Fibroblast of gingiva (primary cell): ENCODE results near the gene TRMT44.
A peak's percentile ranks its signal among the peaks of the same experiment; 100 is the strongest.

Experiments used
- DNase-seq: peaks from one replicate; pipeline ENCODE4 v3.0.0-alpha.2; 2011; ENCODE audit warnings: low read depth

TRMT44 gene, protein sequence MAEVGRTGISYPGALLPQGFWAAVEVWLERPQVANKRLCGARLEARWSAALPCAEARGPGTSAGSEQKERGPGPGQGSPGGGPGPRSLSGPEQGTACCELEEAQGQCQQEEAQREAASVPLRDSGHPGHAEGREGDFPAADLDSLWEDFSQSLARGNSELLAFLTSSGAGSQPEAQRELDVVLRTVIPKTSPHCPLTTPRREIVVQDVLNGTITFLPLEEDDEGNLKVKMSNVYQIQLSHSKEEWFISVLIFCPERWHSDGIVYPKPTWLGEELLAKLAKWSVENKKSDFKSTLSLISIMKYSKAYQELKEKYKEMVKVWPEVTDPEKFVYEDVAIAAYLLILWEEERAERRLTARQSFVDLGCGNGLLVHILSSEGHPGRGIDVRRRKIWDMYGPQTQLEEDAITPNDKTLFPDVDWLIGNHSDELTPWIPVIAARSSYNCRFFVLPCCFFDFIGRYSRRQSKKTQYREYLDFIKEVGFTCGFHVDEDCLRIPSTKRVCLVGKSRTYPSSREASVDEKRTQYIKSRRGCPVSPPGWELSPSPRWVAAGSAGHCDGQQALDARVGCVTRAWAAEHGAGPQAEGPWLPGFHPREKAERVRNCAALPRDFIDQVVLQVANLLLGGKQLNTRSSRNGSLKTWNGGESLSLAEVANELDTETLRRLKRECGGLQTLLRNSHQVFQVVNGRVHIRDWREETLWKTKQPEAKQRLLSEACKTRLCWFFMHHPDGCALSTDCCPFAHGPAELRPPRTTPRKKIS

GRCh38 chr4:8440492-8441311, at the start of gene TRMT44, which contains the start of gene ACOX3:
Gene TRMT44, plus strand, starts transcription at chr4:8440777. Its CDS starts 46 bp downstream, at chr4:8440823.
Gene ACOX3, minus strand, starts transcription at chr4:8440723. Its CDS starts 24,202 bp downstream, at chr4:8416521.
- DNase-seq, result peak; percentile 87

DNA sequence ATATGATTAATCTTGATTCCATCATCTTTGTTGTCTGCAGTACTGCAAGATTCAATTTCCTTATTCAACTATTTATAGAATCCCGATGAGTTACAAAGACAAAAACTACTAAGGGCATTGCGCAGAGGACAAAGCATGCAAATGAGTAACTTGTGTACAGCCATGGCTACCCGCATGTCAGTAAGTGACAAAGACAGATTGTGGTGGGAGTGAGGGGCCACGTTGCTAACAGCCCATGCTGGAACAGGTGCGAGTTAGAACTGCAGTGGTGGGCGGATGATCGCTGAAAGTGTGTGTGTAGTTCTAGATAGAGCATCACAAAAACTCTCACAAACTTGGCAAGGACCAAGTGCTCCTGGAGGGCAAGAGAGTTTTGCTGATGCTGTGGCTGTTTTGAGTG, 49.5 kb upstream of the TRMT44 start:
- DNase-seq, result no peak

- peak; percentile 90 for DNase-seq
Observed at GRCh38 chr4:8391972-8392371, 48.6 kb upstream of the TRMT44 start.

DNA sequence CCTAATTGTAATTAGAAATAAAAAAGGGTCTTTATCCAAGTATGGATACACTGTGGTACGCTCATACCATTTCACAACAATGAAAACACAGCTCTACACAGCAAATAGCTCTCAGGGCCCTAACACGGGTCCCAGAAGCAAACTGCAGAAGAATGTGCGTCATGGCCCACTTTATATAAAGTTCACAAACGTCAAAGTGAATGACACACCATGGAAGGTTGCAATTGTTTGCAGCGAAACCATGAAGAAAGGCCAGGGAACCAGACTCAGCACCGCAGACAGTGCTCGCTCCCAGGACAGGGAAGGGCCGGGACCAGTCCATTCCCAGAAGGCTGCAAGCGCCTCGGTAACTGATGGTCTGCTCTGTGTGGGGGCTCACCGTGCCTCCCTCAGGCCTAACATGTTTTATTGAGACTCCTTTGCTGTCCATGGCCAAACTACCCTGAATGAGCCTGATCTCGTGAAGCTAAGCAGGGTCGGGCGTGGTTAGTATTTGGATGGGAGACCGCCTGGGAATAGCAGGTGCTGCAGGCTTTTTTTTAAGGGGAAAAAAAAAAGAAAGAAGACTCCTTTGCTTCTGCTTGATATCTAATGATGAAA, 47.9 kb upstream of the TRMT44 start:
- DNase-seq, result no peak

GRCh38 chr4:8393593-8394038, 47.0 kb upstream of the TRMT44 start:
- peak; percentile 96 for DNase-seq

DNA sequence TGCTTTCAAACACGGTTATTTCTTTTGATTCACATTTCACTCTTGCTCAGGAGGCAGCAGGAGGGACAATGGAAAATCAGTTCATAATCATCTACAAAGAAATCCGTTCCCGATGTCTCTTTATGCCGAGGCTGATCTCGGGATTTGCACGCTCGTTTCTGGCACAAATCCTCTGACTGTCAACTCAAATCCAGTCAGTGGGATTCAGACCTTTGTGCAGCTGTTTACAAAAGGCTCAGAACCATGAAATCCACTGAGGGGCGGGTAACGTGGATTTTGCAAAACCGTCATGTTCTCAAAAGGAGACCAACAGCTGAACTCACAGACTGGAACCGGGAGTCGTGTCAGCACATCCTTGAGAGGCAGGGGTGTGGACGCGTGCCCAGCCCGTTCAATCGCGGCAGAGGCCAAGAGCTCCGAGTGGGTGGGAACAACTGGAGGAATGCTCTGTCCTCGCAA, 46.5 kb upstream of the TRMT44 start:
- peak; percentile 89 for DNase-seq

GRCh38 chr4:8394806-8395205, 45.8 kb upstream of the TRMT44 start:
- no peak for DNase-seq

GRCh38 chr4:8395504-8396296, 44.9 kb upstream of the TRMT44 start:
- no peak for DNase-seq

DNA sequence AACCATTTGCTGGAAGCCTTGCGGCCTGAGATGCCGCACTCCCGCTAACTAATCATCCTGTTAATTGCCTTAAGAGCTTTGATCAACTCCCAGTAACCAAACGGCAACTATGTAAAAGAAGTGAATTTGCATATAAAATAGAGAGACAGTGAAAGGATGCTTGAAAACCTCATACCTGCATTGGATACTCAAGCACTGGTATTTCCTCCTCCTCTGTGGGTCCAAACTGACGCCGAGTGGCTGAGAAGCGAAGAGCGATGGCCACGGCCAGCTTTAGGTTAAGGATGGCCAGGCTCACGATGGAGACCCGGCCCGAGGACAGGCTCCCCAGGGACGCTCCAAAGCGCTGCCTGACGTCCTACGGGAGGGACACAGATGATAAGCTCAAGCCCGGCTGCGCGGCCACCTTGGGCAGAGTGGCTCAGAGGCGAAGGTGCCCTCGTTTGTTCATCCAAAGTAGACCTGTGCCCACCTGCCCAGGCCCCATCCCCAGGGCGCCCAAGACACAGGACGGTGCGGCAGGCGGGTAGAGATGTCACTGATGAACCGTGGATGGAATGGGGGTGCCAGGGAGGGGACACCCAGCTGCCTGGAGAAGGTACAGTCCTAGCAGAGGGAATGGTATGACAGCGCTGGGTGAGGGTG, 43.7 kb upstream of the TRMT44 start:
- no peak for DNase-seq

DNA sequence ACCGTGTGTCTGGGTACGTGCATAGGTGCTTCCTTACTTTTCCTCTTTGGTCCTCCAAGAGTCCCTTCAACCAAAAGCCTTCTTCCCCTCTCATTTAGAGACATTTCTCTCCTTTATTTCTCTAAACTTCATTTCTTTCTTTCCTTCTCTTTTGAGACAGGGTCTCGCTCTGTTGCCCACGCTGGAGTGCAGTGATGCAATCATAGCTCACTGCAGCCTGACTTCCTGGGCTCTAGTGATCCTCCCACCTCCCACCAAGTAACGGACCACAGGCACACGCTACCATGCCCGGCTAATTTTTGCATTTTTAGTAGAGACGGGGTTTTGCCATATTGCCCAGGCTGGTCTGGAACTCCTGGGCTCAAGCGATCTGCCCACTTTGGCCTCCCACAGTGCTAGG, 42.2 kb upstream of the TRMT44 start:
- DNase-seq, result no peak

GRCh38 chr4:8399298-8399697, 41.3 kb upstream of the TRMT44 start:
- DNase-seq, result no peak

- DNase-seq, result peak; percentile 79
Observed at GRCh38 chr4:8400632-8401325, 39.8 kb upstream of the TRMT44 start.

- no peak for DNase-seq
Observed at GRCh38 chr4:8401665-8402064, 38.9 kb upstream of the TRMT44 start.

DNA sequence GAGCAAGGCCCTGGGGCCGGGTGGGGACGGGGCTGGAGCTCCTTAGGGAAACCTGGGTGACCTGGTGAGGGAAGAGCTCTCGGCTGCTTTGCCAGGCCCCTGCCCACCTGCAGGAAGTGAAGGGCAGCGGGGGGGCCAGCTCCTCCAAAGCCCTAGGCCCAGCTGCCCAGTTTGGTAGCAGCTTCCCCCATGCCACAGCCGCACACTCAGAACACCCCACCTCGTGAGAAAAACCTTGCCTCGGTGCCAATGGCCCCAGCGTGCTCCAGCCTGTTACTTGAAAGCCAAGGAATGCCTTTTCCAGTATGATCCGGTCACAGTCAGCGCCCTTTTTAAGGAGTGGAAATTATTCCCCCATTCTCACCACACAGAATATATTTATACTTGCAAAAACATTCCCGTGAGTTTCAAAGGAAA, 38.4 kb upstream of the TRMT44 start:
- DNase-seq, result no peak

DNA sequence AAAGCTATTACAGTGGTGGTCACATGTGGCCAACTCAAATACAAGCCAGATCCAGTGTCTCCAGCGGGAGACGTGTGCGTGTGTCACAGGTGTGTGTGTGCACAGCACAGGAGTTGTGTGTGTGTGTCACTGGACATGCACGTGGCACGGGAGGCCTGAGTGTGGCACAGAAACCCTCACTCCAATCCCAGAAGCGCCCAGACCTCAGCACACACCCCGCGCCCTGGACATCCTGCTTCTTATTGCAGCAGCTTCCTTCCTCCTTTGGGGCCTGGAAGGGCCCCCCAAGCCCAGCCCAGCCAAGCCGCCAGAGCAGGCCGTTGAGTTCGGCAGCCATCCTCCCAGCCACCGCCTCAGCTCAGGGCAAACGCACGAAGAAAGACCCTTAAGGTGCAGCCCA, 37.9 kb upstream of the TRMT44 start:
- DNase-seq, result no peak

- peak; percentile 72 for DNase-seq
Observed at GRCh38 chr4:8403173-8403753, 37.3 kb upstream of the TRMT44 start.

- no peak for DNase-seq
Observed at GRCh38 chr4:8403976-8404375, 36.6 kb upstream of the TRMT44 start.

- no peak for DNase-seq
Observed at GRCh38 chr4:8404791-8405515, 35.6 kb upstream of the TRMT44 start.

DNA sequence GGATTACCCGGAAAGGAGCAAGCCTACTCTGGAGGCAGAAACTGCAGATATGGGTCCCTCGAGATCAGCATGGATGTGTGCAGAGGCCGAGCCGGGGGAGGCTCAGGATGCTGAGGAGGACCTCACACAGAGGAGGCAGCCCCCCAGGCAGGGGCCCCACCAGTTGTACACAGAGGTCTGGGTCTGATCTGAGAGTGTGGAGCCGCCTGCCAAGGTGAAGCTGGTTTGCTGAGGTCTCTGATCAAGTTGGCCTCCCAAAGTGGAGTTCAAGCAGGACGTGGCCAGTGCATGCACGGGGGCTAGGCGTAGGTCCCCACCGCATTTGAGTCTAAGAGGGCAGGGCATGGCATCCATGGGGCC, 35.1 kb upstream of the TRMT44 start:
- DNase-seq, result no peak
